Calu3 (cell line): Measurements from ENCODE around the gene TTLL10. TPM values are rescaled to one million over a fixed set of nuclear protein-coding genes. Genes with fewer than 3 reads are reported as not detected.

Source experiments
- BruUV-seq: library from RNA; stranded (reverse); fragments of 400-500 nt; replicated peaks from 2 replicates; lab custom pipeline; 2021; lab: Mats Ljungman, UMichigan
- CTCF ChIA-PET: fragments of 300-600 bp; sonication (Branson Sonifier 250); formaldehyde crosslinking; loops from one replicate; lab custom pipeline; 2022; ENCODE audit warnings: antibody characterized with exemption; lab: Charles Lee
- DNase-seq: peaks from one replicate; pipeline ENCODE4 v3.0.0; 2022
- H3K27ac Mint-ChIP-seq: one replicate; pipeline ENCODE4 v1.8.0; 2022; ENCODE audit warnings: mixed read lengths; ENCODE audit not compliant: unreplicated experiment
- H3K27me3 Mint-ChIP-seq: one replicate; pipeline ENCODE4 v1.8.0; 2022; ENCODE audit warnings: mixed read lengths; ENCODE audit not compliant: unreplicated experiment
- H3K36me3 Mint-ChIP-seq: one replicate; pipeline ENCODE4 v1.8.0; 2022; ENCODE audit warnings: mild to moderate bottlenecking, moderate library complexity, mixed read lengths; ENCODE audit not compliant: insufficient read depth, unreplicated experiment
- H3K4me1 Mint-ChIP-seq: one replicate; pipeline ENCODE4 v1.8.0; 2022; ENCODE audit warnings: mild to moderate bottlenecking, low read depth, mixed read lengths; ENCODE audit not compliant: unreplicated experiment
- H3K4me3 Mint-ChIP-seq: one replicate; pipeline ENCODE4 v1.8.0; 2022; ENCODE audit warnings: mild to moderate bottlenecking, low read depth, moderate library complexity, mixed read lengths; ENCODE audit not compliant: unreplicated experiment
- H3K9me3 Mint-ChIP-seq: one replicate; pipeline ENCODE4 v1.8.0; 2022; ENCODE audit warnings: low read depth, mixed read lengths; ENCODE audit not compliant: unreplicated experiment
- CTCF ChIP-seq: fragments of 200-600 bp; IDR thresholded peaks from one replicate; pipeline ENCODE4 v1.8.0; 2022; ENCODE audit warnings: antibody characterized with exemption; ENCODE audit not compliant: unreplicated experiment
- intact Hi-C: fragments of 100-400 bp; cut with micrococcal nuclease; formaldehyde crosslinking; loops from one replicate; pipeline ENCODE4 v1.10.0; 2022; ENCODE audit not compliant: unreplicated experiment
- total RNA-seq: library from RNA; stranded (reverse); gene quantifications from 2 replicates; pipeline ENCODE4 v1.2.3, GENCODE V29; 2022

Gene TTLL10
- total RNA-seq, 1 experiment from 2014 or later: 3.5 TPM

GRCh38 chr1:1199961-1200875 is 26.5 kb downstream of the TTLL10 start:
- DNase-seq: no peak
- no peaks in the 10 kb centered on the region for H3K9me3 Mint-ChIP-seq
- H3K27me3 Mint-ChIP-seq: peaks cover 12% of the 10 kb centered on the region
- H3K36me3 Mint-ChIP-seq: no peaks in the 10 kb centered on the region
- H3K27ac Mint-ChIP-seq: no peak overlapping the region
- CTCF ChIA-PET: no interaction called here
- no peaks in the 10 kb centered on the region for H3K4me1 Mint-ChIP-seq
- TF ChIP-seq CTCF: no peak
- no peak overlapping the region for H3K4me3 Mint-ChIP-seq
- intact Hi-C loops: no loop called here
- no TSS peak for BruUV-seq

- no peak for TF ChIP-seq CTCF
- H3K27ac Mint-ChIP-seq: no peak overlapping the region
- H3K36me3 Mint-ChIP-seq: no peaks in the 10 kb centered on the region
- peaks cover 12% of the 10 kb centered on the region for H3K27me3 Mint-ChIP-seq
- intact Hi-C loops: no loop called here
- CTCF ChIA-PET: no interaction called here
- H3K4me3 Mint-ChIP-seq: no peak overlapping the region
- H3K4me1 Mint-ChIP-seq: no peaks in the 10 kb centered on the region
- no TSS peak for BruUV-seq
- DNase-seq: peak; percentile 35
- no peaks in the 10 kb centered on the region for H3K9me3 Mint-ChIP-seq
Observed at GRCh38 chr1:1200876-1201810, 27.5 kb downstream of the TTLL10 start.

GRCh38 chr1:1202831-1203560 is 29.3 kb downstream of the TTLL10 start:
- CTCF ChIA-PET: no interaction called here
- BruUV-seq: no TSS peak
- H3K27me3 Mint-ChIP-seq: peaks cover 16% of the 10 kb centered on the region
- no peaks in the 10 kb centered on the region for H3K9me3 Mint-ChIP-seq
- peaks cover 1% of the 10 kb centered on the region for H3K4me1 Mint-ChIP-seq
- DNase-seq: no peak
- no peaks in the 10 kb centered on the region for H3K36me3 Mint-ChIP-seq
- no peak overlapping the region for H3K4me3 Mint-ChIP-seq
- no peak overlapping the region for H3K27ac Mint-ChIP-seq
- intact Hi-C loops: no loop called here
- TF ChIP-seq CTCF: no peak
